ENCODE measurements around the gene UQCC2. TPM values are rescaled to one million over a fixed set of nuclear protein-coding genes. Genes with fewer than 3 reads are reported as not detected.

Gene UQCC2
- total and polyA plus RNA-seq, 4 donors: 7.8 to 141 (median 48.1) TPM

- Histone ChIP-seq H3K27ac (ENCODE audit: low read depth in 1 of 2, low read length in 1 of 2) (peak overlapping the region; percentile 48 to 71), H3K9ac (ENCODE audit: insufficient read depth in 1 of 2, low read length in 2 of 2) (no peak overlapping the region), H3K4me1 (ENCODE audit: control insufficient read depth in 5 of 5, insufficient read depth in 5 of 5, low read length in 5 of 5) (peaks cover 22 to 56% (median 28%) of the 10 kb centered on the region in 5 donors), H3K9me3 (ENCODE audit: control insufficient read depth in 4 of 4, insufficient read depth in 3 of 4, low read length in 3 of 4) (no peaks in the 10 kb centered on the region), H3K36me3 (ENCODE audit: control insufficient read depth in 4 of 4, insufficient read depth in 4 of 4, low read length in 4 of 4) (peaks cover 0 to 42% (median 20%) of the 10 kb centered on the region in 4 donors), H3K4me3 (no peak overlapping the region), H3K27me3 (ENCODE audit: control insufficient read depth in 3 of 3, insufficient read depth in 3 of 3, low read length in 2 of 3) (no peaks in the 10 kb centered on the region)
- peak; percentile 19 for ATAC-seq (ENCODE audit: insufficient read depth, low FRiP score)
- no peak for TF ChIP-seq CTCF (IDR thresholded peaks at IDR 0.05; ENCODE audit: control extremely low read depth, extremely low read depth)
- 27 to 34% methylated on average over 15 of the region's 15 CpGs for WGBS, 2 donors
- peak; percentile 50 to 78 (median 77) for DNase-seq
Measured at GRCh38 chr6:33696548-33697518, 14.7 kb downstream of the UQCC2 start.

- peaks cover 22 to 57% (median 28%) of the 10 kb centered on the region in 5 donors for H3K4me1 ChIP-seq (ENCODE audit: control insufficient read depth in 5 of 5, insufficient read depth in 5 of 5, low read length in 5 of 5)
- peaks cover 0 to 48% (median 20%) of the 10 kb centered on the region in 4 donors for H3K36me3 ChIP-seq (ENCODE audit: control insufficient read depth in 4 of 4, insufficient read depth in 4 of 4, low read length in 4 of 4)
- no peak overlapping the region for H3K9ac ChIP-seq (ENCODE audit: insufficient read depth in 1 of 2, low read length in 2 of 2)
- no peak for TF ChIP-seq CTCF (IDR thresholded peaks at IDR 0.05; ENCODE audit: control extremely low read depth, extremely low read depth)
- no peak overlapping the region for H3K4me3 ChIP-seq
- DNase-seq (no peak), ATAC-seq (ENCODE audit: insufficient read depth, low FRiP score) (no peak)
- peak overlapping the region; percentile 43 to 44 for H3K27ac ChIP-seq (ENCODE audit: low read depth in 1 of 2, low read length in 1 of 2)
- WGBS, 2 donors: 79 to 84% methylated on average over 10 of the region's 10 CpGs
- no peaks in the 10 kb centered on the region for H3K27me3 ChIP-seq (ENCODE audit: control insufficient read depth in 3 of 3, insufficient read depth in 3 of 3, low read length in 2 of 3)
- no peaks in the 10 kb centered on the region for H3K9me3 ChIP-seq (ENCODE audit: control insufficient read depth in 4 of 4, insufficient read depth in 3 of 4, low read length in 3 of 4)
Measured at GRCh38 chr6:33696076-33696475, 15.4 kb downstream of the UQCC2 start.

GRCh38 chr6:33695451-33695887 lies 16.0 kb downstream of the UQCC2 start:
- no peak for ATAC-seq (ENCODE audit: insufficient read depth, low FRiP score)
- TF ChIP-seq CTCF (IDR thresholded peaks at IDR 0.05; ENCODE audit: control extremely low read depth, extremely low read depth): no peak
- 83 to 87% methylated on average over 16 of the region's 16 CpGs for WGBS, 2 donors
- peak overlapping the region; percentile 63 to 70 for H3K27ac ChIP-seq (ENCODE audit: low read depth in 1 of 2, low read length in 1 of 2)
- H3K27me3 ChIP-seq (ENCODE audit: control insufficient read depth in 3 of 3, insufficient read depth in 3 of 3, low read length in 2 of 3): no peaks in the 10 kb centered on the region
- peak in 1 of 3 donors; percentile 26 for DNase-seq
- H3K4me1 ChIP-seq (ENCODE audit: control insufficient read depth in 5 of 5, insufficient read depth in 5 of 5, low read length in 5 of 5): peaks cover 22 to 57% (median 28%) of the 10 kb centered on the region in 5 donors
- H3K9me3 ChIP-seq (ENCODE audit: control insufficient read depth in 4 of 4, insufficient read depth in 3 of 4, low read length in 3 of 4): no peaks in the 10 kb centered on the region
- no peak overlapping the region for H3K4me3 ChIP-seq
- peaks cover 0 to 54% (median 19%) of the 10 kb centered on the region in 4 donors for H3K36me3 ChIP-seq (ENCODE audit: control insufficient read depth in 4 of 4, insufficient read depth in 4 of 4, low read length in 4 of 4)
- H3K9ac ChIP-seq (ENCODE audit: insufficient read depth in 1 of 2, low read length in 2 of 2): no peak overlapping the region
